HL-60 (cell line): ENCODE results near the gene HECTD4.

Experiments used
- GABPA ChIP-seq: IDR thresholded peaks from 2 replicates; pipeline ENCODE4 v1.6.1; 2012; ENCODE audit warnings: low read depth
- TF ChIP-seq, protein P1 (sequence below): IDR thresholded peaks from one replicate; pipeline ENCODE4 v1.5.1; 2011; ENCODE audit warnings: low read length, control low read depth, inconsistent platforms; ENCODE audit not compliant: insufficient read depth
- TF ChIP-seq, protein P2 (sequence below): IDR thresholded peaks from 2 replicates; pipeline ENCODE4 v1.6.1; 2012; ENCODE audit warnings: low read depth; ENCODE audit not compliant: insufficient replicate concordance

DNA sequence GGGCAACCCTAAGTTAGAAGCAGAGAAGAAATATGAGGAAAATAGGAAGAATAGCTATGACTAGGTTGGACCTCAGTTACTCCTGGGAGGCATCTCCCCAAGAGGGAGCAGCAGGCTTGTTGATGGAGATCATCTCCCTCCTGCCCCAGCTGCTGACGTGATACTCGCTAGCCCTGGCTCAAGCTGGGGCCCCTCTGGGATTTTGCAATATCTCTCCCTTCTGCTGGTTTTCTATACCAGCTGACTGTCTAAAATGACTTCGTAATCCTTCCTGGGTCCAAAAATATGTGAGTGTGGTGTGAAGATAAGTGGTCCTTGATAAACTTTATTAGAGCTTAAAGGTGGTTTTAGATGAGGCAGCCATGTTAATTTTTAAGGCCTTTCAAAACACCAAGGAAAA lies 4.5 kb upstream of the HECTD4 start:
- TF ChIP-seq, protein P1, sequence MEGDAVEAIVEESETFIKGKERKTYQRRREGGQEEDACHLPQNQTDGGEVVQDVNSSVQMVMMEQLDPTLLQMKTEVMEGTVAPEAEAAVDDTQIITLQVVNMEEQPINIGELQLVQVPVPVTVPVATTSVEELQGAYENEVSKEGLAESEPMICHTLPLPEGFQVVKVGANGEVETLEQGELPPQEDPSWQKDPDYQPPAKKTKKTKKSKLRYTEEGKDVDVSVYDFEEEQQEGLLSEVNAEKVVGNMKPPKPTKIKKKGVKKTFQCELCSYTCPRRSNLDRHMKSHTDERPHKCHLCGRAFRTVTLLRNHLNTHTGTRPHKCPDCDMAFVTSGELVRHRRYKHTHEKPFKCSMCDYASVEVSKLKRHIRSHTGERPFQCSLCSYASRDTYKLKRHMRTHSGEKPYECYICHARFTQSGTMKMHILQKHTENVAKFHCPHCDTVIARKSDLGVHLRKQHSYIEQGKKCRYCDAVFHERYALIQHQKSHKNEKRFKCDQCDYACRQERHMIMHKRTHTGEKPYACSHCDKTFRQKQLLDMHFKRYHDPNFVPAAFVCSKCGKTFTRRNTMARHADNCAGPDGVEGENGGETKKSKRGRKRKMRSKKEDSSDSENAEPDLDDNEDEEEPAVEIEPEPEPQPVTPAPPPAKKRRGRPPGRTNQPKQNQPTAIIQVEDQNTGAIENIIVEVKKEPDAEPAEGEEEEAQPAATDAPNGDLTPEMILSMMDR: no peak
- TF ChIP-seq, protein P2, sequence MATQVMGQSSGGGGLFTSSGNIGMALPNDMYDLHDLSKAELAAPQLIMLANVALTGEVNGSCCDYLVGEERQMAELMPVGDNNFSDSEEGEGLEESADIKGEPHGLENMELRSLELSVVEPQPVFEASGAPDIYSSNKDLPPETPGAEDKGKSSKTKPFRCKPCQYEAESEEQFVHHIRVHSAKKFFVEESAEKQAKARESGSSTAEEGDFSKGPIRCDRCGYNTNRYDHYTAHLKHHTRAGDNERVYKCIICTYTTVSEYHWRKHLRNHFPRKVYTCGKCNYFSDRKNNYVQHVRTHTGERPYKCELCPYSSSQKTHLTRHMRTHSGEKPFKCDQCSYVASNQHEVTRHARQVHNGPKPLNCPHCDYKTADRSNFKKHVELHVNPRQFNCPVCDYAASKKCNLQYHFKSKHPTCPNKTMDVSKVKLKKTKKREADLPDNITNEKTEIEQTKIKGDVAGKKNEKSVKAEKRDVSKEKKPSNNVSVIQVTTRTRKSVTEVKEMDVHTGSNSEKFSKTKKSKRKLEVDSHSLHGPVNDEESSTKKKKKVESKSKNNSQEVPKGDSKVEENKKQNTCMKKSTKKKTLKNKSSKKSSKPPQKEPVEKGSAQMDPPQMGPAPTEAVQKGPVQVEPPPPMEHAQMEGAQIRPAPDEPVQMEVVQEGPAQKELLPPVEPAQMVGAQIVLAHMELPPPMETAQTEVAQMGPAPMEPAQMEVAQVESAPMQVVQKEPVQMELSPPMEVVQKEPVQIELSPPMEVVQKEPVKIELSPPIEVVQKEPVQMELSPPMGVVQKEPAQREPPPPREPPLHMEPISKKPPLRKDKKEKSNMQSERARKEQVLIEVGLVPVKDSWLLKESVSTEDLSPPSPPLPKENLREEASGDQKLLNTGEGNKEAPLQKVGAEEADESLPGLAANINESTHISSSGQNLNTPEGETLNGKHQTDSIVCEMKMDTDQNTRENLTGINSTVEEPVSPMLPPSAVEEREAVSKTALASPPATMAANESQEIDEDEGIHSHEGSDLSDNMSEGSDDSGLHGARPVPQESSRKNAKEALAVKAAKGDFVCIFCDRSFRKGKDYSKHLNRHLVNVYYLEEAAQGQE: no peak
- no peak for TF ChIP-seq GABPA
